Common myeloid progenitor, CD34-positive (primary cell): ENCODE measurements around the gene QRICH1.

Source experiments
- CTCF ChIA-PET: fragments of 350-600 bp; sonication (Branson Sonifier 250); formaldehyde crosslinking; loops from one replicate; lab custom pipeline; 2021; ENCODE audit warnings: antibody characterized with exemption; lab: Charles Lee
- POLR2A ChIA-PET: fragments of 350-600 bp; sonication (Branson Sonifier 250); formaldehyde crosslinking; loops from one replicate; lab custom pipeline; 2021; ENCODE audit warnings: antibody characterized with exemption; lab: Charles Lee
- DNase-seq, 3 donors: peaks; one replicate each; pipeline versions ENCODE4 v3.0.0 to v3.0.0-alpha.2; 2013
- H3K27ac ChIP-seq, 2 experiments: 1 replicate in 1 of 2; 2 replicates in 1 of 2; pipeline ENCODE4 v1.7.0; 2013; ENCODE audit warnings: inconsistent platforms in 2 of 2, low read length in 2 of 2, mild to moderate bottlenecking in 2 of 2, low read depth in 1 of 2, moderate library complexity in 1 of 2; ENCODE audit not compliant: severe bottlenecking in 2 of 2, insufficient read depth in 1 of 2, poor library complexity in 1 of 2
- H3K27me3 ChIP-seq, 5 experiments: replicated peaks in 2 of 5; 1 replicate in 3 of 5; 2 replicates in 2 of 5; pipeline versions ENCODE4 v1.6.1 to v1.7.0; 2013; ENCODE audit warnings: low read length in 4 of 5, mild to moderate bottlenecking in 2 of 5, moderate library complexity in 2 of 5, inconsistent platforms in 1 of 5; ENCODE audit not compliant: insufficient read depth in 5 of 5, control insufficient read depth in 4 of 5
- H3K36me3 ChIP-seq, 4 experiments: 1 replicate in 2 of 4; 2 replicates in 2 of 4; pipeline versions ENCODE4 v1.6.1 to v1.7.0; 2013; ENCODE audit warnings: low read length in 3 of 4, control low read depth in 1 of 4, mild to moderate bottlenecking in 1 of 4; ENCODE audit not compliant: control insufficient read depth in 4 of 4, insufficient read depth in 4 of 4
- H3K4me1 ChIP-seq, 4 experiments: 1 replicate in 3 of 4; 2 replicates in 1 of 4; pipeline versions ENCODE4 v1.6.1 to v1.7.1; 2013; ENCODE audit warnings: low read length in 3 of 4, mild to moderate bottlenecking in 3 of 4, control low read depth in 1 of 4, inconsistent platforms in 1 of 4, moderate library complexity in 1 of 4; ENCODE audit not compliant: control insufficient read depth in 4 of 4, insufficient read depth in 4 of 4; ENCODE audit errors: control extremely low read depth in 1 of 4
- H3K4me3 ChIP-seq, 7 experiments: 1 replicate in 4 of 7; 2 replicates in 3 of 7; pipeline versions ENCODE4 v1.5.1 to v1.7.0; 2013; ENCODE audit warnings: mild to moderate bottlenecking in 7 of 7, low read length in 6 of 7, moderate library complexity in 6 of 7, inconsistent platforms in 2 of 7, low read depth in 2 of 7, control low read depth in 1 of 7; ENCODE audit not compliant: insufficient read depth in 4 of 7, control insufficient read depth in 1 of 7; ENCODE audit errors: extremely low read depth in 1 of 7
- H3K9me3 ChIP-seq, 5 experiments: 1 replicate in 4 of 5; 2 replicates in 1 of 5; pipeline versions ENCODE4 v1.6.1 to v1.7.1; 2013; ENCODE audit warnings: low read length in 4 of 5, mild to moderate bottlenecking in 2 of 5, inconsistent platforms in 1 of 5, low read depth in 1 of 5, moderate library complexity in 1 of 5; ENCODE audit not compliant: control insufficient read depth in 4 of 5, insufficient read depth in 2 of 5; ENCODE audit errors: control extremely low read depth in 1 of 5
- WGBS: methylation state at CpG from one replicate; pipeline ENCODE4 v1.1.5; 2013; ENCODE audit not compliant: insufficient coverage; 5-methylcytosine and 5-hydroxymethylcytosine counted together

Gene QRICH1

GRCh38 chr3:49120096-49120437, 26.2 kb upstream of the QRICH1 start:
- peak overlapping the region; percentile 54 to 90 (median 88) for H3K4me3 ChIP-seq
- H3K36me3 ChIP-seq = peaks cover 12 to 61% (median 31%) of the 10 kb centered on the region in 4 experiments
- CTCF ChIA-PET = interaction anchor here (1.0 to 5.1 kb wide), 7 partner anchors 10 to 44 kb away, joined by 3 to 35 read pairs (median 4); partner anchors contain the start of genes LAMB2, QARS1 and QRICH1

GRCh38 chr3:49119439-49119838, 25.6 kb upstream of the QRICH1 start:
- Histone ChIP-seq H3K4me3 (peak overlapping the region in 6 of 7 experiments; percentile 65 to 90 (median 88)), H3K27ac (peak overlapping the region; percentile 76 to 94), H3K4me1 (peaks cover 2 to 26% (median 21%) of the 10 kb centered on the region in 4 experiments), H3K9me3 (no peaks in the 10 kb centered on the region), H3K36me3 (peaks cover 15 to 63% (median 37%) of the 10 kb centered on the region in 4 experiments), H3K27me3 (no peaks in the 10 kb centered on the region)
- no peak for DNase-seq
- ChIA-PET CTCF (interaction anchor here (1.0 to 5.1 kb wide), 4 partner anchors 12 to 44 kb away, joined by 3 to 35 read pairs (median 5); partner anchors contain the start of genes LAMB2 and QARS1), POLR2A (interaction anchor here (1.6 kb wide), 1 partner anchor 201 kb away, joined by 6 read pairs; the partner anchor contains the start of gene ARIH2)
- 87% methylated on average over 3 of the region's 3 CpGs for WGBS

More at GRCh38 chr3:49120096-49120437, 26.2 kb upstream of the QRICH1 start:
- peak in 2 of 3 donors; percentile 56 to 65 for DNase-seq
- POLR2A ChIA-PET = interaction anchor here (1.0 to 1.6 kb wide), 2 partner anchors 27 to 201 kb away, joined by 6 to 8 read pairs; partner anchors contain the start of genes ARIH2 and QRICH1
- 0% methylated on average over 4 of the region's 9 CpGs for WGBS
- H3K27ac ChIP-seq = peak overlapping the region; percentile 76 to 94
- H3K4me1 ChIP-seq = peaks cover 2 to 26% (median 21%) of the 10 kb centered on the region in 4 experiments
- H3K9me3 ChIP-seq = no peaks in the 10 kb centered on the region
- no peaks in the 10 kb centered on the region for H3K27me3 ChIP-seq

- CTCF ChIA-PET = interaction anchor here (1.0 to 5.1 kb wide), 4 partner anchors 9 to 45 kb away, joined by 3 to 35 read pairs (median 5); partner anchors contain the start of gene LAMB2
- no peaks in the 10 kb centered on the region for H3K27me3 ChIP-seq
- H3K9me3 ChIP-seq = no peaks in the 10 kb centered on the region
- peak overlapping the region; percentile 76 to 94 for H3K27ac ChIP-seq
- POLR2A ChIA-PET = interaction anchor here (0.9 kb wide), 1 partner anchor 15 kb away, joined by 6 read pairs; no protein-coding TSS in a partner anchor
- H3K4me3 ChIP-seq = peak overlapping the region in 3 of 7 experiments; percentile 83 to 90 (median 89)
- no peak for DNase-seq
- 96% methylated on average over 10 of the region's 10 CpGs for WGBS
- H3K36me3 ChIP-seq = peaks cover 18 to 65% (median 41%) of the 10 kb centered on the region in 4 experiments
- H3K4me1 ChIP-seq = peaks cover 2 to 26% (median 21%) of the 10 kb centered on the region in 4 experiments
Observed at GRCh38 chr3:49119036-49119435, 25.2 kb upstream of the QRICH1 start.

- no peaks in the 10 kb centered on the region for H3K9me3 ChIP-seq
- peaks cover 17 to 97% (median 81%) of the 10 kb centered on the region in 4 experiments for H3K36me3 ChIP-seq
- CTCF ChIA-PET = interaction anchor here (0.7 kb wide), 1 partner anchor 45 kb away, joined by 3 read pairs; no protein-coding TSS in a partner anchor
- POLR2A ChIA-PET = interaction anchor here (0.6 kb wide), 1 partner anchor 1125 kb away, joined by 3 read pairs; no protein-coding TSS in a partner anchor
- H3K4me1 ChIP-seq = no peaks in the 10 kb centered on the region
- no peak overlapping the region for H3K4me3 ChIP-seq
- 95% methylated on average over 13 of the region's 14 CpGs for WGBS
- H3K27me3 ChIP-seq = no peaks in the 10 kb centered on the region
- DNase-seq = no peak
- H3K27ac ChIP-seq = no peak overlapping the region
Observed at GRCh38 chr3:49112262-49112661, 18.4 kb upstream of the QRICH1 start.

GRCh38 chr3:49111347-49111746, 17.5 kb upstream of the QRICH1 start:
- WGBS = 96% methylated on average over 6 of the region's 6 CpGs
- no peaks in the 10 kb centered on the region for H3K27me3 ChIP-seq
- DNase-seq = no peak
- H3K36me3 ChIP-seq = peaks cover 11 to 89% (median 74%) of the 10 kb centered on the region in 4 experiments
- no peak overlapping the region for H3K27ac ChIP-seq
- H3K4me3 ChIP-seq = no peak overlapping the region
- H3K9me3 ChIP-seq = no peaks in the 10 kb centered on the region
- no peaks in the 10 kb centered on the region for H3K4me1 ChIP-seq
- ChIA-PET CTCF (interaction anchor here (1.9 kb wide), 1 partner anchor 16 kb away, joined by 5 read pairs; no protein-coding TSS in a partner anchor), POLR2A (interaction anchor here (0.6 kb wide), 1 partner anchor 73 kb away, joined by 4 read pairs; no protein-coding TSS in a partner anchor)

GRCh38 chr3:49110780-49111179, 16.9 kb upstream of the QRICH1 start:
- ChIA-PET CTCF (interaction anchor here (1.9 kb wide), 1 partner anchor 15 kb away, joined by 5 read pairs; no protein-coding TSS in a partner anchor), POLR2A (interaction anchor here (0.6 kb wide), 1 partner anchor 74 kb away, joined by 4 read pairs; no protein-coding TSS in a partner anchor)
- 90% methylated on average over 11 of the region's 13 CpGs for WGBS
- H3K4me1 ChIP-seq = peaks cover 0 to 3% (median 1%) of the 10 kb centered on the region in 4 experiments
- no peak overlapping the region for H3K27ac ChIP-seq
- H3K9me3 ChIP-seq = no peaks in the 10 kb centered on the region
- H3K27me3 ChIP-seq = no peaks in the 10 kb centered on the region
- no peak for DNase-seq
- H3K4me3 ChIP-seq = no peak overlapping the region
- peaks cover 11 to 85% (median 70%) of the 10 kb centered on the region in 4 experiments for H3K36me3 ChIP-seq
